GM21360 (cell line): ENCODE results near the gene CD22.
"Not testable (repeated sequence)": the region's sequence is repeated elsewhere in the genome, so short reads cannot be mapped to it uniquely, and the experiment has no call there.

Source experiments
- ATAC-seq: cut with Tn5 transposase; IDR thresholded peaks from one replicate; pipeline ENCODE4 v1.9.1; 2021; ENCODE audit warnings: mild to moderate bottlenecking, moderate library complexity; ENCODE audit not compliant: unreplicated experiment

Gene CD22

DNA sequence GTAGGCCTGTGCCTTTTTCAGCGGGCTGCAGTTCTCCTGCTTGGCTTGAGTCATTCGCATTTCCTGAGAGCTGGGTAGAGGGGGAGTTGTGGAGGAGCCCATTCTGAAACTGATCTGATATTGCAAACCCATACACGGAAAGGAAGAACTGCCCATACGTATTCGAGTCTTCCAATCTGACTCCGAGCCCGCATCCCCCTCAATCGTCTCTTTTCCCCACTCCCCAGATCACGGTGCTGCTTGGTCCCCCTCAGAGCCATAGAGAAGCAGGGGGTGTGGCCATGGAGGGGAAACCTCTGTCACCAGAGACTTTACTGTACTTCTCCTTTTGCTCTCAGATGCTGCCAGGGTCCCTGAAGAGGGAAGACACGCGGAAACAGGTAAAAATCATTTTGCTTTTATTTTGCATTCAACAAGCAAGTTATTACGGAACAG, at the start of gene CD22:
CD22 (plus strand) TSS at position 337 of the 435 bp plus-strand sequence. CDS start 2,854 bp downstream, outside the sequence.
- ATAC-seq = no peak

GRCh38 chr19:35279374-35279773, 49.6 kb upstream of the CD22 start:
- no peak for ATAC-seq

GRCh38 chr19:35279985-35280821, 48.8 kb upstream of the CD22 start:
- ATAC-seq = no peak

- no peak for ATAC-seq
Observed at GRCh38 chr19:35281303-35281702, 47.7 kb upstream of the CD22 start.

DNA sequence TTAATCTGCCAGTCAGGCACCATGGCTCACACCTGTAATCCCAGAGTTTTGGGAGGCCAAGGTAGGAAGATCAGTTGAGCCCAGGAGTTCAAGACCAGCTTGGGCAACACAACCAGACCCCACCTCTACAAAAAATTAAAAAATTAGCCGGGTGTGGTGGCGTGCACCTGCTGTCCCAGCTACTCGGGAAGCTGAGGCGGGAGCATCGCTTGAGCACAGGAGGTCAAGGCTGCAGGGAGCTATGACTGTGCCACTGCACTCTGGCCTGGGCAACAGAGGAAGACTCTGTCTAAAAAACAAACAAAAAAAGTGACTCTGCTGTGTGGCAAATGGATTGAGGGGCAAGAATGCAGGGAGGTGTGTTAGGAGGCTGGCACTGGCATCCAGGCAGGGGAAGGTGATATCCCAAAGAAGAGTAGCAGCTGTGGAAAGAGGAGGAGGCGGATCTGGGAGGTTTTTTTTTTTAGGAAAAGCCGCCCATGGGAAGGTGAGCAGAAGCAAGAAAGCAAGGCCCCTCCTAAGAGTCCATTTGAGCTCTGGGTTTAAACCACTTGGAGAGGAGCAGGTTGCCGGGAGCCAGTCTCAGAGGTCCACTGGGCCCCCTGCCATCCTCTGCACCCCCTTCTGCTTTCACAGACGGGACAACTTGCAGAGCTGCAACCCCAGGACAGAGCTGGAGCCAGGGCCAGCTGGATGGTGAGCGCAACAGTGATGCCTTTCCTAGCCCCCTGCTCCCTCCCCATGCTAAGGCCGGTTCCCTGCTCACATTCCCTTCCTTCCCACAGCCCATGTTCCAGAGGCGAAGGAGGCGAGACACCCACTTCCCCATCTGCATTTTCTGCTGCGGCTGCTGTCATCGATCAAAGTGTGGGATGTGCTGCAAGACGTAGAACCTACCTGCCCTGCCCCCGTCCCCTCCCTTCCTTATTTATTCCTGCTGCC, 44.6 kb upstream of the CD22 start:
- no peak for ATAC-seq

DNA sequence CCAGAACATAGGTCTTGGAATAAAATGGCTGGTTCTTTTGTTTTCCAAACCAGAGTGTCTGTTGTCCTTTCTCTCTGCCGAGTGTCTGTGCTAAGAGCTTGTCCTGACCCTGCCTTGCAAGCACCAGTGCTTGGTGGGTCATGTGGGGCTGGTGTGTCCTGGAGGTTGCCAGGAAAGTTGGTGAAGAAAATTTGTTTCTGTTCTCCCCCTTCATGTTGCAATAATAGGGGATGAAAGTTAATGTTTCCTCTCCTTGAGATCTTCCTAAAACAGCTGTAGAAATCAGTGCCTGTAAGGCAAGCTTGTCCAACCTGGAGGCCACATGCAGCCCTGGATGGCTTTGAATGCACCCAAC, 43.9 kb upstream of the CD22 start:
- ATAC-seq = no peak

GRCh38 chr19:35285465-35285864, 43.5 kb upstream of the CD22 start:
- not testable (repeated sequence) for ATAC-seq

DNA sequence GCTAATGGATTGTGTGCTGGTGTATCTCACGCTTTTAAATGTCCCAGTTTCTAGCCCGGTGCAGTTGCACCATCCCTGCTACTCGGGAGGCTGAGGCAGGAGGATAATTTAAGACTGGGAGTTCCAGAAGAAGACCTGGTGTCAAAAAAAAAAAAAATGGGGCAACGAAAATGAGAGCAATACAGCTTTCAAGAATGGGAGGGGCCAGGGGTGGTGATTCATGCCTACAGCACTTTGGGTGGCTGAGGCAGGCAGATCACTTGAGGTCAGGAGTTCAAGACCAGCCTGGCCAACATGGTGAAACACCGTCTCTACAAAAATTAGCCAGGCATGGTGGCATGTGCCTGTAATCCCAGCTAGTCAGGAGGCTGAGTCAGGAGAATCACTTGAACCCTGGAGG, 42.9 kb upstream of the CD22 start:
- ATAC-seq = not testable (repeated sequence)

- no peak for ATAC-seq
Observed at GRCh38 chr19:35287713-35288112, 41.3 kb upstream of the CD22 start.

DNA sequence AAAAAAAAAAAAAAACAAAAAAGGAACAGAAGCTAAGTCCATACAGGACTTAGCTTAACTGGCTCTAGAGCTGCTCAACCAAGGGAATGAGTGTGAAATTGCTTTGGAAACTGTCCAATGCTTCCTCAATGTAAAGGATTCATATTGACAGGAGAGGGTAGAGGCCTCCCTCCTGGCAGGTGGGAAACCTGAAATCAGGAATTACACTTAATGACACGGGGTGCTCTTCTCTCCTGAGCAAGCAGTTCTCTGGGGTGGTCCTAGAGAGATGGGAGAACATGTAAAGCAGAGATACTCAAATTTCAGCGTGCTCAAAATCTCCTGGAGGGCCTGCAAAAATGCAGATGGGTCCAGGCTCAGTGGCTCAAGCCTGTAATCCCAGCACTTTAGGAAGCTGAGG, 40.7 kb upstream of the CD22 start:
- ATAC-seq = no peak

- no peak for ATAC-seq
Observed at GRCh38 chr19:35288906-35289305, 40.1 kb upstream of the CD22 start.

DNA sequence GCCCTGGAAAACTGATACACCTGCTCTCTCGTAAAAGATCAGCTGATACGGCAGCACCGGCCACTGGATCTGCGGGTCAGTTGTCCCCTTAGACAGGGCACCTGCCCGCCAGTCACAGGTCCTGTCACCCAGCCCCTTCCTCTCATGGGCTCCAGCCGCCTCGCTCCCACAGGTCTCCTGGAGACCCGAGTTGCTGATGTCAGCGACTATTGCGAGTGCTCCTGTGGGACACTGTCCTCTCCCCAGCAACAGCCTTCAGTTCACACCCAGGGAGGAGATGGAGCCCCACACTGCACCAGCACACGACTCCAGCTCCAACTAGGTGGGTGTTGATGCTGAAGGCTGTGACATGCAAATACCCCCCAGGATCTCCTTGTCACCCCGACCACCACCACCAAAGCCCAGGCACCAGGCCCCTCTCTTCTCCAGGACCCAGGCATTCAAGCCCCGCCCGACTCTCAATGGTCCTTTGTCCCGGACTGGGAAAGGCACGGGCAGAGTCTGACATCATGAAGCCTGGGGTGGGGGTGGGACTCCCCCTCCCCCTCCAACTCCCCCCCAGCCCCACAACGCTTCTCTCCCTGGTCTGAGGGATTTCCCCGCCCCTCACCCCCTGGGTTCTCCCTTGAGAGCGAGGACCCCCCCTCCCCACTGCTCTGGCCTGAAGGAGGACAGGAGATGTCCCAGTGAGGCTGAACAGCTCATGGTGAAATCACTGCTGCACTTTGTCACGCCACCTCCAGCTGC, 38.4 kb upstream of the CD22 start:
- no peak for ATAC-seq

GRCh38 chr19:35291259-35291658, 37.7 kb upstream of the CD22 start:
- ATAC-seq = no peak

DNA sequence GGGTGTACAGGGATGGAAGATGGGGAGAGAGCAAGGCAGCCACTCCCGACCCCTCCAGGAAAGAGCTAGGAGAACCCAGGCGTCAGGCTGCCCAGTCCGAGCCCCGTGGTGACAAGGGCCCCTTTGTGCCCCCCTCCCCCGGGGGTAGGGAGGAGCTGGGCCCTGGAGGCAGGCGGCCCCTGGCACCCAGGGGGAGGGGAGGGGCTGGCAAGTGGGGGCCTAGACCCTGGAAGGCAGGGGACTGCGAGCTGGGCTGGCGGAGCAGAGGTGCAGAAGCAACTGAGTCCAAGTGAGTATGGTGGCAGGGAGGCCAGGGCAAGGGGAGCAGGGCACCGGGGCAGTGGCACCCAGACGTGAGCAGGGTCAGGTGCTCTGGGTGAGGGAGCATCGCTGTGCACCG, 37.1 kb upstream of the CD22 start, which contains the start of gene MAG:
MAG (plus strand) TSS at position 246 of the 400 bp plus-strand sequence. CDS start 3,248 bp downstream, outside the sequence.
- ATAC-seq = no peak

- ATAC-seq = no peak
Observed at GRCh38 chr19:35292421-35293362, 36.3 kb upstream of the CD22 start.

DNA sequence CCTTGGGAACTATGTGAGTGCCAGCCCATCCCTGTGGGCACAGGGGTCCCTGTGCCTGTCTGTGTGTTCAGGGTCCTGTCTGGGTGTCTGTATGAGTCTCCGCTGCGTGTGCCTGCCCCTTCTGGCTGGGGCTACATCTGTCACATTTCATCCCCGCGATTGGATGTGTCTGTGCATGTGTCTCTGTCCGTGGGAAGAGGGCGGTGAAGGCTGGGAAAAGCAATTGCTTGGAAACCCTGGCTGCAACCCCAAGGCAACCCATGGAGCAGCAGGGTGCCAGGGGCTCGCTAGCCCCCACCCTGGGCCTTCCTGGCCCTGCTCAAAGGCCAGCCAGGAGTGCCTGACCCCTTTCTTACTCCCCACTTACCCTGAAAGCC, 35.6 kb upstream of the CD22 start:
- ATAC-seq = no peak

DNA sequence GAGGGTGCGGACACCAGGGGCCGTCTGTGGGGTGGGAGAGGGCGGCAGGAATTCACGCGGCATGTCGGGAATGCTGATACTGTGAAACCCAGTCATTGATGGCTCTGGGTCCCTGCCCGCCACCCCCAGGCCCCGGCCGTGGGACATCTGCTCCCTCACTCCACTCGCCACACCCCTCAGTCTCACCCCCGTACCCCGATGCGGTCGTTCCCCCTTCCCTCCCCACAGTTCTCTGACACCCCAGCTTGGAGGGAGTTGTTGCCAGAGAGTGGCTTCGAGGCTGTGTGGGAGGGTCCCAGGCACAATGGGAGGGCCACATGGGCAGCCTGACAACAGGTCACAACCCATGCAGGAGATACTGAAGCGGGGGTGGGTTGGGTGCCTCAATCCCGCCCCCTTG, 35.2 kb upstream of the CD22 start:
- ATAC-seq = no peak

DNA sequence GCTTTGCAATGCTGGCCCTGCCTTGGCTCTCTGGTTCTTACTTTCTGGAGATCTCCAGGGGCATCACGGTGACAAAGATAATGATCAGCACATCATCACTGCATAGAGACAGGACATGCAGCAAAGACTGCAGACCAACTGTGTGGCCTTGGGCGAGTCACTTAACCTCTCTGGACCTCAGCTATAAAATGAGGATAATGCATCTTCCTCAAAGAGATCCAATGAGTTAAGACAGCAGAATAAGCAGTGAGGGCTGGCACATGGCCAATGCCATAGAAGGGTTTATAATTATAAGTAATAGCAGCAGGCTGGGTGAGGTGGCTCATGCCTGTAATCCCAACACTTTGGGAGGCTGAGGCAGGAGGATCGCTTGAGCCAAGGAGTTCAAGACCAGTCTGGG, 34.7 kb upstream of the CD22 start:
- ATAC-seq = no peak

DNA sequence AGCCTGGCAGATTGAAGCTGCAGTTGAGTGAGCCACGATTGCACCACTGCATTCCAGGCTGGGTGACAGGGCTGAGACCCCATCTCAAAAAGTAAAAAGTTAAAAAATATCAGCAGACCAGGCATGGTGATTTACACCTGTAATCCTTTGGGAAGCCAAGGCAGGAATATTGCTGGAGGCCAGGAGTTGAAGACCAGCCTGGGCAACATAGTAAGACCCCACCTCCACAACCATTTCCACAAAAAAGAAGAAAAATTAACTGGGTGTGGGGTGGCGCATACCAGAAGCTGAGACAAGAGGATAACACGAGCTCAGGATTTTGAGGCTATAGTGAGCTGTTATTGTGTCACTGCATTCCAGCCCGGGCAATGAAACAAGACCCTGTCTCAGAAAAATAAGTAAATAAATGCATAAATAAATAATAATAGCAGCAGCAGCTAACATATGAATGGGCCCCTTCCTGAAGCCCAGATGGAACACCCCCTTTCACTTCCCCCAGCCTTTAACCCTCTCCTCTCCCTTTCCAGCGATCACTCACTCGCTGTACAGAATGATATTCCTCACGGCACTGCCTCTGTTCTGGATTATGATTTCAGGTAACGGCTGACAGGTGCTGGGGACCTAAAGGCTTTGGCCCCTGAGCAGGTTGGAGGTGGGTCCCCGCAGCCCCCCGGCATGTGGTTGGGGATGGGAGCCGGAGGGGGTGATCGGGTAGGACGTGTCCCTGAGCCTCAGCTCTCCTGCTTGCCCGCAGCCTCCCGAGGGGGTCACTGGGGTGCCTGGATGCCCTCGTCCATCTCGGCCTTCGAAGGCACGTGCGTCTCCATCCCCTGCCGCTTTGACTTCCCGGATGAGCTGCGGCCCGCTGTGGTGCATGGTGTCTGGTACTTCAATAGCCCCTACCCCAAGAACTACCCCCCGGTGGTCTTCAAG, 33.9 kb upstream of the CD22 start:
- ATAC-seq = no peak
